ENCODE results near the gene ZNF335.

The ZNF335 gene

DNA sequence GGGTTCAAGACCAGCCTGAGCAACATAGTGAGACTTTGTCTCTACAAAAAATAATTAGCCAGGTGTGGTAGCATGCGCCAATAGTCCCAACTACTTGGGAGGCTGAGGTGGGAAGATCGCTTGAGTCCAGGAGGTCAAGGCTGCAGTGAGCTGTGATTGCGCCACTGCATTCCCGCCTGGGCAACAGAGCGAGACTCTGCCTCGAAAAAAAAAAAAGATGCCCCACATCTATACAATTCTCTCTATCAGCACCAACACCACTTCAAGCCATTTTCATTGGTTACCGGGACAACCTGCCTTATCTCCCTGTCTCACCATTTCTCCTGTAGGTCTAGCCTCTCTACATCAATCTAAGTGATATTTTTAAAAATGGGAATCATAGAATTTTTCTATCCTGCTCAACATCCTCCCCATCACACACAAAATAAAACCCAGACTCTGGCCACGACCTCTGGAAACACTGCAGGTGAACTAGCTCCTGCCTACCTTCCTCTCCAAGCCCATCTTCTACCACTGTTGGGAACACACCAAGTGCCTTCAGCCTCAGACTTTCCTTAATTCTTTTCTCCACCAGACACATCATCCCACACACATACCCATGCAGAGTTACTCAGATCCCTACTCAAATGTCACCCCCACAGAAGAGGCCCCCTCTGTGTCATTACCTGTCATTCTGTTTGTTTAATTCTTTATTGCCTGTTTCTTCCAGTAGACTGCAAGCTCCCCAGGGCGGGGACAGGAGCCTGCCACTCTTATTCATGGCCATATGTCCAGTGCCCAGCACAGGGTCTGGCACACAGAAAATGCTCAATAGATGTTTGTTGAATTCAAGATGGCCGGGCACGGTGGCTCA, 50.4 kb downstream of the ZNF335 start:
- H3K79me2 ChIP-seq (ENCODE audit: insufficient read depth, low read length) = no peaks in the 10 kb centered on the region
- TF ChIP-seq, protein P1, sequence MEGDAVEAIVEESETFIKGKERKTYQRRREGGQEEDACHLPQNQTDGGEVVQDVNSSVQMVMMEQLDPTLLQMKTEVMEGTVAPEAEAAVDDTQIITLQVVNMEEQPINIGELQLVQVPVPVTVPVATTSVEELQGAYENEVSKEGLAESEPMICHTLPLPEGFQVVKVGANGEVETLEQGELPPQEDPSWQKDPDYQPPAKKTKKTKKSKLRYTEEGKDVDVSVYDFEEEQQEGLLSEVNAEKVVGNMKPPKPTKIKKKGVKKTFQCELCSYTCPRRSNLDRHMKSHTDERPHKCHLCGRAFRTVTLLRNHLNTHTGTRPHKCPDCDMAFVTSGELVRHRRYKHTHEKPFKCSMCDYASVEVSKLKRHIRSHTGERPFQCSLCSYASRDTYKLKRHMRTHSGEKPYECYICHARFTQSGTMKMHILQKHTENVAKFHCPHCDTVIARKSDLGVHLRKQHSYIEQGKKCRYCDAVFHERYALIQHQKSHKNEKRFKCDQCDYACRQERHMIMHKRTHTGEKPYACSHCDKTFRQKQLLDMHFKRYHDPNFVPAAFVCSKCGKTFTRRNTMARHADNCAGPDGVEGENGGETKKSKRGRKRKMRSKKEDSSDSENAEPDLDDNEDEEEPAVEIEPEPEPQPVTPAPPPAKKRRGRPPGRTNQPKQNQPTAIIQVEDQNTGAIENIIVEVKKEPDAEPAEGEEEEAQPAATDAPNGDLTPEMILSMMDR (IDR thresholded peaks at IDR 0.05; ENCODE audit: low read length) = no peak
- TF ChIP-seq EZH2 (IDR thresholded peaks at IDR 0.05; ENCODE audit: borderline replicate concordance, low read length) = no peak

GRCh38 chr20:45920462-45921336, 51.3 kb downstream of the ZNF335 start:
- Histone ChIP-seq H3K4me1 (ENCODE audit: insufficient read depth, low read length, severe bottlenecking) (no peaks in the 10 kb centered on the region), H3K4me2 (ENCODE audit: low read length) (no peak overlapping the region), H3K9me3 (ENCODE audit: low read length) (no peaks in the 10 kb centered on the region)

More for the DNA sequence above, 50.4 kb downstream of the ZNF335 start:
- no peak overlapping the region for H3K4me2 ChIP-seq (ENCODE audit: low read length)
- H4K20me1 ChIP-seq (ENCODE audit: insufficient read depth, low read length) = no peaks in the 10 kb centered on the region
- no peak overlapping the region for H3K9ac ChIP-seq (ENCODE audit: low read length)
- H3K27ac ChIP-seq (ENCODE audit: low read depth, low read length, poor library complexity, severe bottlenecking) = no peak overlapping the region
- H2AFZ ChIP-seq (ENCODE audit: low read length) = no peak overlapping the region
- H3K9me2 ChIP-seq (ENCODE audit: low read depth, low read length) = no peaks in the 10 kb centered on the region
- H3K27me3 ChIP-seq (ENCODE audit: insufficient read depth, low read length) = 0 out of 2 replicates have a peak, but pooled peaks cover 3% of the 10 kb centered on the region
- H3K36me3 ChIP-seq (ENCODE audit: insufficient read depth, low read length) = no peaks in the 10 kb centered on the region
- no peak overlapping the region for H3K4me3 ChIP-seq (ENCODE audit: low read depth, low read length, poor library complexity, severe bottlenecking)
- no peaks in the 10 kb centered on the region for H3K4me1 ChIP-seq (ENCODE audit: insufficient read depth, low read length, severe bottlenecking)
- no peaks in the 10 kb centered on the region for H3K9me3 ChIP-seq (ENCODE audit: low read length)
- no peaks in the 10 kb centered on the region for H3F3A ChIP-seq (ENCODE audit: insufficient read depth, low read length)

More at GRCh38 chr20:45920462-45921336, 51.3 kb downstream of the ZNF335 start:
- H2AFZ ChIP-seq (ENCODE audit: low read length) = no peak overlapping the region
- TF ChIP-seq, protein P1 (IDR thresholded peaks at IDR 0.05; ENCODE audit: low read length) = no peak
- no peak for TF ChIP-seq EZH2 (IDR thresholded peaks at IDR 0.05; ENCODE audit: borderline replicate concordance, low read length)
- no peak overlapping the region for H3K9ac ChIP-seq (ENCODE audit: low read length)
- H3K27ac ChIP-seq (ENCODE audit: low read depth, low read length, poor library complexity, severe bottlenecking) = no peak overlapping the region
- no peak overlapping the region for H3K4me3 ChIP-seq (ENCODE audit: low read depth, low read length, poor library complexity, severe bottlenecking)
- no peaks in the 10 kb centered on the region for H3F3A ChIP-seq (ENCODE audit: insufficient read depth, low read length)
- H3K79me2 ChIP-seq (ENCODE audit: insufficient read depth, low read length) = no peaks in the 10 kb centered on the region
- H3K27me3 ChIP-seq (ENCODE audit: insufficient read depth, low read length) = peaks cover 10% of the 10 kb centered on the region; the same call in 1 of the 2 replicates
- no peaks in the 10 kb centered on the region for H3K36me3 ChIP-seq (ENCODE audit: insufficient read depth, low read length)
- H4K20me1 ChIP-seq (ENCODE audit: insufficient read depth, low read length) = no peaks in the 10 kb centered on the region
- H3K9me2 ChIP-seq (ENCODE audit: low read depth, low read length) = no peaks in the 10 kb centered on the region

Measured in OCI-LY1 (cell line).